Endodermal cell (in vitro differentiated cells): ENCODE data around the gene ROR1. TPM values are rescaled to one million over a fixed set of nuclear protein-coding genes. Genes with fewer than 3 reads are reported as not detected.
A peak's percentile ranks its signal among the peaks of the same experiment; 100 is the strongest.

Source experiments
- DNase-seq: peaks from one replicate; pipeline ENCODE4 v3.0.0-alpha.2; 2017
- H3K27ac ChIP-seq: 2 replicates; pipeline ENCODE4 v1.5.1; 2013; ENCODE audit warnings: mild to moderate bottlenecking, low read depth, low read length, moderate library complexity
- H3K27me3 ChIP-seq: 2 replicates; pipeline ENCODE4 v1.6.1; 2013; ENCODE audit warnings: mild to moderate bottlenecking, low read length, moderate library complexity; ENCODE audit not compliant: insufficient read depth, control insufficient read depth, poor library complexity, severe bottlenecking
- H3K36me3 ChIP-seq: 2 replicates; pipeline ENCODE4 v1.7.0; 2013; ENCODE audit warnings: mild to moderate bottlenecking, low read length, moderate library complexity; ENCODE audit not compliant: control insufficient read depth, insufficient read depth
- H3K4me1 ChIP-seq: one replicate; pipeline ENCODE4 v1.7.0; 2013; ENCODE audit warnings: low read length; ENCODE audit not compliant: control insufficient read depth, insufficient read depth
- H3K4me3 ChIP-seq: 2 replicates; pipeline ENCODE4 v1.5.1; 2013; ENCODE audit warnings: mild to moderate bottlenecking, low read length, moderate library complexity
- H3K9ac ChIP-seq: 2 replicates; pipeline ENCODE4 v1.6.1; 2013; ENCODE audit warnings: mild to moderate bottlenecking, low read length, moderate library complexity; ENCODE audit not compliant: poor library complexity, severe bottlenecking; ENCODE audit errors: extremely low read depth
- H3K9me3 ChIP-seq: 2 replicates; pipeline ENCODE4 v1.6.1; 2013; ENCODE audit warnings: mild to moderate bottlenecking, low read length, moderate library complexity; ENCODE audit not compliant: control insufficient read depth
- H3K27ac Mint-ChIP-seq: 2 replicates; pipeline ENCODE4 v1.8.0; 2020; ENCODE audit warnings: mixed read lengths
- H3K27me3 Mint-ChIP-seq: 2 replicates; pipeline ENCODE4 v1.8.0; 2021; ENCODE audit warnings: mild to moderate bottlenecking, mixed read lengths; ENCODE audit not compliant: insufficient read depth
- H3K36me3 Mint-ChIP-seq: 2 replicates; pipeline ENCODE4 v1.8.0; 2020; ENCODE audit warnings: low read depth, mixed read lengths
- H3K4me1 Mint-ChIP-seq: 2 replicates; pipeline ENCODE4 v1.8.0; 2020; ENCODE audit warnings: mixed read lengths
- H3K4me3 Mint-ChIP-seq: 2 replicates; pipeline ENCODE4 v1.8.0; 2020; ENCODE audit warnings: mild to moderate bottlenecking, moderate library complexity, mixed read lengths
- H3K9me3 Mint-ChIP-seq: 2 replicates; pipeline ENCODE4 v1.8.0; 2020; ENCODE audit warnings: mild to moderate bottlenecking, mixed read lengths
- CTCF ChIP-seq: fragments of 200-600 bp; sonication (generic); conservative IDR thresholded peaks from 2 replicates; pipeline ENCODE4 v1.5.0; 2021; ENCODE audit warnings: antibody characterized with exemption, mild to moderate bottlenecking
- WGBS, 2 experiments: methylation state at CpG; one replicate each; pipeline versions ENCODE4 v1.1.5 to v1.1.7; 2013; ENCODE audit warnings: missing lambda C conversion rate in 2 of 2, mixed read lengths in 1 of 2; ENCODE audit not compliant: insufficient coverage in 1 of 2, insufficient read length in 1 of 2; 5-methylcytosine and 5-hydroxymethylcytosine counted together
- total RNA-seq, 2 donors: library from RNA; stranded (reverse); fragmentation: NEBNext Ultra II Directional in 1 of 2; extraction: Animal tissue kit (Norgen Biotek cat#: 25700) in 1 of 2; gene quantifications; 2 replicates in 1 of 2; 3 replicates in 1 of 2; pipeline ENCODE4 v1.2.1, GENCODE V29; 2021

The ROR1 gene
- total RNA-seq, 2 donors from 2014 or later = 77.4 to 77.9 TPM

GRCh38 chr1:63777286-63777685 lies 3.5 kb downstream of the ROR1 start:
- Histone ChIP-seq H3K27ac (no peak overlapping the region), H3K36me3 (no peaks in the 10 kb centered on the region), H3K4me3 (peak overlapping the region; percentile 77), H3K9ac (no peak overlapping the region), H3K4me1 (peaks cover 23% of the 10 kb centered on the region), H3K27me3 (no peaks in the 10 kb centered on the region), H3K9me3 (no peaks in the 10 kb centered on the region)
- H3K4me3 Mint-ChIP-seq = peak overlapping the region; percentile 95
- H3K9me3 Mint-ChIP-seq = no peaks in the 10 kb centered on the region
- WGBS, 2 experiments = 79 to 80% methylated on average over 1 to 2 of the region's 2 CpGs
- peaks cover 74% of the 10 kb centered on the region for H3K4me1 Mint-ChIP-seq
- peaks cover 8% of the 10 kb centered on the region for H3K36me3 Mint-ChIP-seq
- TF ChIP-seq CTCF = peak; percentile 49
- no peak for DNase-seq
- H3K27me3 Mint-ChIP-seq = no peaks in the 10 kb centered on the region
- H3K27ac Mint-ChIP-seq = no peak overlapping the region

- 81% methylated on average over 2 of the region's 3 CpGs; no CpG with 5 or more reads in 1 of the 2 experiments for WGBS, 2 experiments
- Mint-ChIP-seq H3K4me1 (peaks cover 72% of the 10 kb centered on the region), H3K36me3 (peaks cover 8% of the 10 kb centered on the region), H3K27me3 (no peaks in the 10 kb centered on the region), H3K4me3 (peak overlapping the region; percentile 95), H3K27ac (no peak overlapping the region), H3K9me3 (no peaks in the 10 kb centered on the region)
- Histone ChIP-seq H3K4me1 (peaks cover 16% of the 10 kb centered on the region), H3K4me3 (no peak overlapping the region), H3K9ac (no peak overlapping the region), H3K27me3 (no peaks in the 10 kb centered on the region), H3K27ac (no peak overlapping the region), H3K36me3 (no peaks in the 10 kb centered on the region), H3K9me3 (no peaks in the 10 kb centered on the region)
- no peak for TF ChIP-seq CTCF
- no peak for DNase-seq
Observed at GRCh38 chr1:63777965-63778880, 4.4 kb downstream of the ROR1 start.

GRCh38 chr1:63779338-63780211 lies 5.8 kb downstream of the ROR1 start:
- no peak for DNase-seq
- H3K4me1 Mint-ChIP-seq = peaks cover 80% of the 10 kb centered on the region
- H3K9me3 Mint-ChIP-seq = no peaks in the 10 kb centered on the region
- H3K27me3 Mint-ChIP-seq = no peaks in the 10 kb centered on the region
- H3K9me3 ChIP-seq = no peaks in the 10 kb centered on the region
- no peak overlapping the region for H3K27ac ChIP-seq
- H3K27me3 ChIP-seq = no peaks in the 10 kb centered on the region
- no peaks in the 10 kb centered on the region for H3K36me3 ChIP-seq
- peak overlapping the region; percentile 2 for H3K4me3 Mint-ChIP-seq
- no peak overlapping the region for H3K4me3 ChIP-seq
- peaks cover 11% of the 10 kb centered on the region for H3K36me3 Mint-ChIP-seq
- H3K4me1 ChIP-seq = peaks cover 20% of the 10 kb centered on the region
- no peak for TF ChIP-seq CTCF
- H3K27ac Mint-ChIP-seq = no peak overlapping the region
- 43 to 62% methylated on average over 3 to 6 of the region's 7 CpGs for WGBS, 2 experiments
- no peak overlapping the region for H3K9ac ChIP-seq
